HG02763 (cell line): ENCODE results near the gene CACNA1D.

Experiments
- ATAC-seq: cut with Tn5 transposase; IDR thresholded peaks from one replicate; pipeline ENCODE4 v1.9.1; 2021; ENCODE audit warnings: mild to moderate bottlenecking, moderate library complexity; ENCODE audit not compliant: unreplicated experiment

Gene CACNA1D

DNA sequence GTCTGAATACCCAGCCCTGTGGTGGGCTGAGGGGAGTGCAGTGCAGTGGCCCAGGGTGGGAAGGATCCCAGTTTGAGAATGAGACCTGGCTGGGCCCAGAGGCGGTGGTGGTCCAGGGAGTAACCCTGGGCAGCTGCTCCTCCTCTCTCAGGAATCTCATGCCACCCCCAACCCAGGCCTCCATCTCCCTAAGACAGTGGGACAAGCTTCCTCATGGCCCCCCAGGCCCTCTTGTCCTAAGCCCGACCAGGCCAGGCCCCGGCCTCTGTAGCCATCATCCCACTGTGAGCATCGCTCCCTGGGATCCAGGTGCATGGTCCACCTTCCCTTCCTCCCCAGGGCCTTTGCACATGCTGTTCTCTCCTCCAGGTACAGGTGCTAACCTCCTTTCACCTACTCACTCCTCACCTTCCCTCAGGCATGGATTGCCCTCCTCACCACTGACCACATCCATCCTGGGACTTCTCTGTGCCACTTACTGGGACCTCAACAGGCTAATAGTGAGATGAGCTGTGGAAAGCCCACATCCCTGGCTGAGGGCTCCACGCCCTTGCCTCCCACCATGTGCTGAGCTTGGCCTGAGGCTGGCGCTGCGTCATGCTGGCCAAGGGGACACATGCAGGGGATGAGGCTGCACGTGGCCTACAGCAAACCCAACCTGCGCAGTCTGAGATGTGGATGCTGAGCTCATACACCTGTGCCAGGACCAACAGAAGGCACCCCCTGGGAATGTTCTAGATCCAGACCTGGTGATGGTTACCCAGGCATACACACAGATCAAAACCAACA lies 341.9 kb downstream of the CACNA1D start:
- no peak for ATAC-seq

DNA sequence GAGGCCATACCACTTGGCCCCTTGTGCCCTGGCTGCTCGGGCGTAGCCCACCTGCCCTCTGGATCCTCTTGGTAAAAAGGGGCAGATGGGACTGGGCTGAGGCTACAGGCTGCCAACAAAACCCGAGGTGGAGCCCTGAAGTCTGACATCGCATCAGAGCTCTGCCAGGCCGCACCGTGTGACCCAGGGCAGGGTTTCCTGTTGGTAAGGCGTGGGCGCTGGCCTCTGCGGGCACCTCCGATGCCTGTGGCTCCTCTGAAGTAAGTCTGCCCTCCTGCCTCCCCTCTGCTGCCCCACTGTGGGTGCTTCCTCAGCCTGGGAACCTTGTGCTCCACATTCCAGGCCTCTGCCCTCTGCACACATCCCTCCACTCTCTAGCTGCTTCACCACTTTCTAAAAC lies 342.9 kb downstream of the CACNA1D start:
- no peak for ATAC-seq

DNA sequence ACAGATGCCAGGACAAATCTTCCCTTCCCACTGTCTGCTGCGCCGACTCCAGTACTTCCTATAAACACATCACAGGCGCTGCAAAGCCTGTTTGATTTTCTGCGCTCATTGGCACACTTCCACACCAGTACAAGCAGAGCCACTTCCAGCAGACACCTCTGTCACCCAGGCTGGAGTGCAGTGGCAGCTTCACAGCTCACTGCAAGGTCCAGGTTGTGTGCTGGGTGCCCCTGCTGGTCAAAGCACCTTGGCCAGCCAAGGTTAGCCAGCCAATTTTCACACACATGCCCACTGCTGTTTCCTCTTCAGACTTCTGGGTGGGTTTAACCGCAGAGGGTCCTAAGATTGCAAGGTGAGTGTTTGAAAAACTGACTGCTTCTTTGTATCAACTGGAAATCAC lies 346.9 kb downstream of the CACNA1D start:
- ATAC-seq: no peak

DNA sequence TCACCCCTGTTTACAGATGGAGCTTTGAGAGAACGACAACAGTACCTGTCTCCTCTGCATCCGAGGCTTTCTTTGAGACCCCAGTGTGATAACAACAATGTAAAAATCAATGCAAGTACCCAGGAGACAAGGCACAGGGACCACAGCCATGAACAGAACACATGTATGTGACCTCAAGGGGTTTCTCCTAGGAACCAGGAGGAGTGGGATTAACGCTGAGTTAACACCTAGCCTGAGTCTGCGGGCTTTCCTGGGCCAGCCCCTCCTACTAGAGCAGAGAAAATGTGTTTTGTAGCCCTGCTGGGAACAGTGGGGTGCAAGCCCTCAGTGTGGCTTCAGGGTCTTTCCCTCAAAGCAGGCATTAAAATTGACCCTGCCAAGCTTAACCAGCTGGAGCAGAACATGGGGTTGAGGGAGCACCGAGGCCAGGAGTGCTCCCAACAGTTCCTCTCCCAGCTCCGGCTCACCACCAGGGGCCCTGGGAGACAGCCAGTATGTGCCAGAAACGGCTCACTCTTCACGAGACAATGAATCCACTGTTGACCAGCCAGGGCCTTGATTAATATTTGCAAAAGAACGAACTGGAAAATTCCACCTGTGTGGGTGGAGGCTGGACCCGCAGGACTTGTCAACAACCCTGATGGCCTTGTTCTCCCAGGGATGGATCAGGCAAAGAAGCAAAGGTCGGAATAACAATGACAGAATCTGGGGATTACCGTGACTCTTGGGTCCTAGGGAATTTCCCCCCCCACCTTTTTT lies 348.2 kb downstream of the CACNA1D start:
- no peak for ATAC-seq

DNA sequence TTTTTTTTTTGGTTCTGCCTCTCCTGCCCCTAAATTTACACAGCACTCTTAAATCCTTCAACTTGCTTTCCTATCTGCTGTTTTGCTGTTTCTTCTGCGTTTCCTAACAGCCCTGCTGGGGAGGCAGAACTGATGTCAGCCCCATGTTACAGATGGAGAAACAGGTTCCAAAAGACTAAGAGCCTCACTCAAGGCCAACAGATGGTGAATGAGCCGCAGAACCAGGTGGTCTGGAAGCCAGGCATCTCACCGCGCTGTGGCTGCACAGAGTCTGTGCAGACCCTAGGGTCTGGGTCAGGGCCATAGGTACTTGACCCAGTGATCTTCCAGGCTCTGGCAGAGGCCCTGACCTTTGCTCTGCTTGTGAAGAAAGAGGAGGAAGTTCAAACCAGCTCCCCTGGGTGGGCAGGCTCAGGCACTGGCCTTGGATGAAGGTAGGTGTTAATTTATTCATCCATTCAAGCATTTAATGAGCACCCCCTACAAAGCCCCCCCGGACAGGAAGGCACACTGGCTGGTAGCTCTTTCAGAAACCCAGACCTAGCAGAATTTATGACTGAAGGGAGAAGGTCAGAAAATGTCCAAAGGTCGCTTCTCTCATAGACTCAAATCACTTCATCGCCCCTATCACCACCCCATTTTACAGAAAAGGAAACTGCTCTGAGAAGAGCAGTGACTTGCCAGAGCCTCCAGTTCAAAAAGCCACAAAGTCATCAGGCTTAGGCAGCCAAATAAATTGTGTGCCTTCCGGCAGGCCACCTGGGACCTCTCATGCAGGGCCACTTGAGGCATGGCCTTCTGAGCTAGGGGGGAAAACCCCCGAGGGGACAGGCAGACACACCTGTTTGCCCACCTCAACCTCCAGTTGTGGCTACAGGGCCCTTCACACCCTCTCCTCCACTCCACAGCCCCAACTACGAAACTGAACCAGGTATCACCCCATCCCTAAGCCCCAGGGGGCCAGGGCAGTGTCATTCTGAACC lies 349.1 kb downstream of the CACNA1D start:
- ATAC-seq: peak; percentile 42

DNA sequence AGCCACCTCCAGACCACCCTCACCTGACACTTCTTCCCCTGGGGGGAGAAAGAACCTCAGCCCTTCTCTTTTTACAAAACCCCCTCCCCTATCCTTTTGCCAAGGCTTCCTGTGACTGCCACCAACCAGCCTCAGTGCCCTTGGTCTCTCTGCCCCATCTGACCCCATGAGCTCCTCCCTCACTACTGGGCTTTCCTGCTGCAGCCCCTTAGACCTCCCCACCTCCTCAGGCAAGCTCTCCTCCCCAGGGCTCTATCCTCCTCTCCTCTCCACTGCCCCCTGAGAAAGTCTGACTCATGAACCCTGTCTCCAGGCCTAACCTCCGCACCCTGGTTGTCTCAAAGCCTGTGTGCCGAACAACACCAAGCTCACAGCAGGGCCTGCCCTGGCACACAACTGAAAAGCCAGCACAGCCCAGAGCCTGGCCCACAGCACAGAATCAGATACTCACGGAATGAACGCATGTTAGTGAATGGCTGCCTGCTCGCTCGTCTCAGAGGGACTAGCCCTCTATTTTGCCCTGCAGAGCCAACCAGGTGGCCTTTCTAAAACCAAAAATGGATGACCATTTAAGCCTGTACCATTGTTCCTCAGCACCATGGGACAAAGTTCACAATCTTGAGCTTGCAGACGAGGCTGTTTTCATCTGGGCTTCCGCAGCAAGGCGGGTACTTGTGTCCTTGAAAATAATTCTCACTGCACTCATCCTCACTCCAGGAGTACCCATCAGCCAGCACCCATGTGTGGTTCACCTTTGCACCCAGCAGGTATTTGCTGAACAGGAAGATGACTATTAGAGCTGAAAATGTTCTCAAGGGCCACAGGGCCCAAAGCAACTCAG lies 350.1 kb downstream of the CACNA1D start:
- ATAC-seq: no peak

DNA sequence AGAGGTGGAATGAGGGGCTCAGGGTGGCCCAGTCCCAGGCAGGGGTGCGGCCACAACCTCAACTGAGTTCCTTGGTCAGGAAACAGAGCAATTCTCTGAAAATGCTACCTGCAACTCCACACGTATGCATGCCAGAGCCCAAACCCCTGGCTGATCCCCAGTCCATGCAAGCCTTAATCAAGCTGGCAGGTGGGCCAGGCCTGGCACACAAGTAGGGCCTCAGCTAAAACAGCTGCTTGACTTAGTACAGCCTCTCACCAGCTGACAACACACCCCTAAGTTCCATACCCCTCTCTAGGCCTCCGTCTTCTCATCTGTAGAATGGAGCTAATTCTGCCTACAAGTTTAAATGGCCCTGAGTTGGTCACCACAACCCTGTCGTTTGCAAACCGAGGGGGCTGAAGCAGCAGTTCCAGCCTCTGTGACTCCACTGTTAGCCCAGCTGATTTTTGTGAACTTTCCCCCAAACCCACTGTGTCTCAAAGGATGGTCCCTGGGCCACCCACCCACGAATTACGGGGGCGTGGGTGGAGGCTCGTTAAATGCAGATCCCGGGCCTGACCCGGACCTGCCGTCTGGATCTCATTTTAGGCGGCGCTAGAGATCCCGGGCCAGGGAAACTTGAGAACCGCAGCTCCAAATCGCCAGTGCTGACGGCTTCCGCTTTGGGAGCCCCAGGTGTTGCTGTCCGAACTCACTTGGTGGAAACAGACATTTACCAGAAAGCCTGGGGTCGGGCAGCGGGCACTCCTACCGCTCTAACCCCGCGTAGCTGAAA lies 350.9 kb downstream of the CACNA1D start:
- peak; percentile 16 for ATAC-seq

DNA sequence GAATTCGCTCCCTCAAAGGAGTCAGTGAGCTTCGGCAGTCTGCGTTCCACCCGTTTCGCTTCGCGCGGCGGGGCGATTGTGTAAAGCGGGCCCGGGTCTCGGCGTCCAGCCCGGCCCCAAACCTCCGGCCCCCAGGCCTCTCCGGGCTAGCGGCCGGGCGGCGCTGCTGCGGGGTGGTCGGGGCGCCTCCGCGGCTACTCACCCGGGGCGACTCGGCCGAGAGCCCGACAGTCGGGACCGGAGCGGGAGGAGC lies 351.4 kb downstream of the CACNA1D start:
- no peak for ATAC-seq

DNA sequence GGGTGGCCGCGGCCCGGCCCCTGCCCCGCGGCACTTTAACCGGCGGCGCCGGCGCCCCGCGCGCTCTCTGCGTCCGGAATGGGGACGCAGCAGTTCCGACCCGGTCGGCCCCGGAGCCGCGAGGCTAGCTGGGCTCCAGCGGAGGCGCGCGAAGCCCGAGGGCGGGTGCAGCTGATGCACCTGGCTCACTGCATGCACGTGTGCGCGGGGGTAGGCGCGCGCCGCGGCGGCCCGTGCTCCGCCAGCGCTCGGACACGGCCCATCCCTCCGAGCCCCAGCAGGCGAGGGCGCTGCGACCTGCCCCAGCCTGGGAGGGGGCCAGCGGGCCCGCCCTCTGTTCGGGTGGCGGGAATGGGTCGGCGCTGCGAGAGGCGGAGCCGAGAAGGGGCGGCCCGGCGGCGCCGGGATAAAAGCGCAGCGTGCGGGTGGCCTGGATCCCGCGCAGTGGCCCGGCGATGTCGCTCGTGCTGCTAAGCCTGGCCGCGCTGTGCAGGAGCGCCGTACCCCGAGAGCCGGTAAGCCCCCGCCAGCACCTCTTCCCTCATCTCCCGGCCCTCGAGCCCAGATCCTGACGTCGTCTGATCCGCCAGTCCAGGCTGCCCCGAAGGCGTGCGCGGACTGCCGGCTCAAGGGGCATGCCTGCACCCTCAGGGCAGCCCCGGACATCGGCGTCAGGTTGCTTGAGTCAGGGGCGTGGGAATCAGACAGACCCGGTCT lies 351.9 kb downstream of the CACNA1D start, which contains the start of the genes CHDH and IL17RB:
Gene CHDH, minus strand, starts transcription at position 286 of the 717 bp plus-strand sequence. CDS start 22,411 bp downstream, outside the sequence.
Gene IL17RB, plus strand, starts transcription at position 435 of the 717 bp plus-strand sequence. Its CDS starts 21 bp downstream, at position 456.
- peak; percentile 38 for ATAC-seq

DNA sequence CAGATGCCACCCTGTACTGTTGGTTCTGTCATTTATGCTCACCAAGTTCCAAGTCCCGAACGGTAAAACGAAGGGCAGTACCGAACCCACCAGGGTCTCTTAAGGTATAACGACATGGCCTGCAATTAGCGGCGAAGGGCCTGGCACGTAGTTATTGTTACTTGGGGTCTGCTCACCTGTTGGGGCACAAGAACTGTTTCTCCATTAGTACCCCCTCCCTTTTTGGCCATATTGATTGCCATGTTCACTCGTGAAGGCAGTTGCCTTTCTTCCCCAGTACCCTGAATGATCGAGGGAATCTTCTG lies 352.4 kb downstream of the CACNA1D start:
- ATAC-seq: no peak

DNA sequence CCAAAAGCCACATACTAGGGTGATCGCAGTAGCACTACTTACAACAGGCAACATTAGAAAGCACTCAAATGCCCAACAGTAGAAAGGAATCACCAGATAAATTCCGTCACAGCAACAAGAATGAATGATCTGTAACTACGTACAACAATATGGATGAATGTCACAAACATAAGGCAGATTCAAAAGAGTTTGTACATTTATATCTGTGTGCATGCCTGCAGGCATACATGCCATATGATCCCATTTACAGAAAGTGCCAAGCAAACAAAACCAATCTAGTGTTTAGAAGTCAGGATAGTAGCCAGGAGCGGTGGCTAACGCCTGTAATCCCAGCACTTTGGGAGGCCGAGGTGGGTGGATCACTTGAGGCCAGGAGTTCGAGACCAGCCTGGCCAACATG lies 355.5 kb downstream of the CACNA1D start:
- no peak for ATAC-seq

DNA sequence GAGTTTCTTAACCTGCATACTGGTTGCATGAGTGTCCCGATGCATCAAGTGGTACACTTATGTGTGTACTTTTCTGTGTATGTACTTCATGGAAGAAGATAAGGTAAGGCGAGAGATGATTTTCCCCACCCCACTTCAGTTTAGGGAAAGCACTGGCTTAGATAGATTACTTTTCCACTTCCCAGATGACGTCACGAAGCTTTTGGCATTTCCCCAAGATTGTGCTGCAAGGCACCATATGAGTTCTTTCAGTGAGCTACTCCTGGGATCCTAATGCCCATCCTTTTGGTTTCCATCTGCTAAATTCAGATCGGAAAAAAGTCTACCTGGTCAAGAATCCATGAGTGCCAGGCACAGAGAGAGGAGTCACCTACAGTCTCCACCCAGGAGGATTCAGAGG lies 356.5 kb downstream of the CACNA1D start:
- ATAC-seq: no peak

DNA sequence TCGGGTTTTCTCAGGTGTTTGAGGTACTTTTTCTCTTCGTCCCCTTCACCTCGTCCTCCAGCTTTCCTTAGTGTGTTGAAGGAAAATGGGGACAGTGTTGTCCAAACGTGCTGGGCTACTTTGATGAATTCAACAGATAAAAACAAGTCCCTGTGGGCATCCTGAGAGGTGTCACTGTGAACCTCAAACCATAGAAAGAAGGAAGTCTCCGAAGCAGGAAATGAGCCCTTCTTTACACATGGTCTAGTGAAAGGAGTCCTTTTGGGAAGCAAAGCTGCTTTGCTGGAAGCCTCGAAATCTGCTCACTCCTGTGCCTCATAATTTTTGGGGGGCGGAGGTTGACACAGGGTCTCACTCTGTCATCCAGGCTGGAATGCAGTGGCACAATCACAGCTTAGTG lies 362.6 kb downstream of the CACNA1D start:
- ATAC-seq: no peak

DNA sequence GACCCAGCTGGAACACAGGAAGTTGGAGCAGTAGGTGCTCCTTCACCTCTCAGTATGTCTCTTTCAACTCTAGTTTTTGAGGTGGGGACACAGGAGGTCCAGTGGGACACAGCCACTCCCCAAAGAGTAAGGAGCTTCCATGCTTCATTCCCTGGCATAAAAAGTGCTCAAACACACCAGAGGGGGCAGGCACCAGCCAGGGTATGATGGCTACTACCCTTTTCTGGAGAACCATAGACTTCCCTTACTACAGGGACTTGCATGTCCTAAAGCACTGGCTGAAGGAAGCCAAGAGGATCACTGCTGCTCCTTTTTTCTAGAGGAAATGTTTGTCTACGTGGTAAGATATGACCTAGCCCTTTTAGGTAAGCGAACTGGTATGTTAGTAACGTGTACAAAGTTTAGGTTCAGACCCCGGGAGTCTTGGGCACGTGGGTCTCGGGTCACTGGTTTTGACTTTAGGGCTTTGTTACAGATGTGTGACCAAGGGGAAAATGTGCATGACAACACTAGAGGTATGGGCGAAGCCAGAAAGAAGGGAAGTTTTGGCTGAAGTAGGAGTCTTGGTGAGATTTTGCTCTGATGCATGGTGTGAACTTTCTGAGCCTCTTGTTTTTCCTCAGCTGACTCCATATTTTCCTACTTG lies 363.8 kb downstream of the CACNA1D start:
- ATAC-seq: no peak

DNA sequence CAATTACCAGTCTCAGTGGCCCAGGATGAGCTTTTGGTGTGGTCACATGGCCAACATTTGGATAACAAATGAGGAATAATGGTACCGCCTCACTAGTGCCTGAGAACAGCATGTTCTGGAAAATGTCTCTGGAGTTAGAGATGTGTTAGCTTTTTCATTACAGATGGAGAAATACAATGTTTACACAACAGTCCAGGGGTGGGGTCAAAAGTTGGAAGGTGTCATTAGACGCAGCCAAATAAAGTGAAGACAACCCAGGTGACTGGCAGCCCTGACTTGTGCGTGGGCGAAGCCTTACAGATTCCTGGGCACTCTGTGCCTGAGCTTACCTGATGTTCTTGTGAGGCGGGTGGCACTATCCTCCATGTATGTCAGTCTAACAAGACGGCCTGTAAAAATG lies 364.8 kb downstream of the CACNA1D start:
- ATAC-seq: no peak

DNA sequence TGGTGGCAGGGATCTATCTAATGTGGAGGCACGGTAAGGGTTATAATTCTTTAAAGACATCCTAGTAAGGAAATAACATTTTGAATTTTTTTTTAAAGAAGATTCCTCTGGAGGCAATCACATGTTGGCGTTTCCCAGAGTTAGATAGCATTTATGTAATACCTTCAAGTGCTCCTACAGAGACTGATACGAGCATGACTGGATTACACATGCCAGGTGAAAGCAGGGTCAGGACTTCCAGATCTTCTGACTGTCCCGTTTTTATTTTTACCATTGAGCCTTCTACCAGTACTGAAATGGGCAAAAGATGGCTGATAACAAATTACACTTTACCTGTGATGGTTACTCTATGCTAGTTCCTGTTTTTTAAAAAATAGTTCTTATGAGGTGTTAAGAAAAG lies 365.8 kb downstream of the CACNA1D start:
- ATAC-seq: no peak

DNA sequence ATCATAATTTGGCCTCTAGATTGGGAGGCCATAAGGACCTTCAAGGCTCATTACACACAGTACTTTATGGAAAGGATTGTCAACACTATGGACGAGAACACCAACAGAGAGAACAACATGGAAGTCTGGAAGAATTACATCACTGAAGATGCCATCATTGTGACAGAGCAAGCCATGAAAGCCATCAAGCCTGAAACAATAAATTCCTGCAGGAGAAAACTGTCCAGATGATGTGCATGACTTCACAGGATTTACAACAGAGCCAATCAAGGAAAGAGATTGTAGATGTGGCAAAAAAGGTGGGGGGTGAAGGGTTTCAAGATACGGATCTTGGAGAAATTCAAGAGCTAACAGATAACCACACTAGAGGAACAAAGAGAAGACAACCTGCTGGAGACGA lies 367.8 kb downstream of the CACNA1D start:
- no peak for ATAC-seq

DNA sequence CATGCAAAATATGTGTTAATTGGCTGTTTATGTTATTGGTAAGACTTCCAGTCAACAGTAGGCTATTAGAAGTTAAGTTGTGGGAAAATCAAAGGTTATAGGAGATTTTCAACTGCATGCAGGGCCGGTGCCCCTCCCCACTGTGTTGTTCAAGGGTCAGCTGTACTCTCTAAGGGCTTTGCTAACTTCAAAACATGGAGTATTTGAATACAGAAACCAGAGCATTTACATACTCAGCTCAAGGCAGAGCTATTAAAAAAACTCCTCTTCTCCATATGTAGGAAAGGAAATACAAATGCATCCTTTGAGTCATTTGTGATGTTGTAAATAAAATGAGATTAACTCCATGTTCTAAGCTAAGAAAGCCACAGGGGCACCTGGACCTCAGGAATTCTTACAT lies 368.7 kb downstream of the CACNA1D start:
- no peak for ATAC-seq
